ENCODE measurements around the gene ACO2.

- TF ChIP-seq, protein P1, sequence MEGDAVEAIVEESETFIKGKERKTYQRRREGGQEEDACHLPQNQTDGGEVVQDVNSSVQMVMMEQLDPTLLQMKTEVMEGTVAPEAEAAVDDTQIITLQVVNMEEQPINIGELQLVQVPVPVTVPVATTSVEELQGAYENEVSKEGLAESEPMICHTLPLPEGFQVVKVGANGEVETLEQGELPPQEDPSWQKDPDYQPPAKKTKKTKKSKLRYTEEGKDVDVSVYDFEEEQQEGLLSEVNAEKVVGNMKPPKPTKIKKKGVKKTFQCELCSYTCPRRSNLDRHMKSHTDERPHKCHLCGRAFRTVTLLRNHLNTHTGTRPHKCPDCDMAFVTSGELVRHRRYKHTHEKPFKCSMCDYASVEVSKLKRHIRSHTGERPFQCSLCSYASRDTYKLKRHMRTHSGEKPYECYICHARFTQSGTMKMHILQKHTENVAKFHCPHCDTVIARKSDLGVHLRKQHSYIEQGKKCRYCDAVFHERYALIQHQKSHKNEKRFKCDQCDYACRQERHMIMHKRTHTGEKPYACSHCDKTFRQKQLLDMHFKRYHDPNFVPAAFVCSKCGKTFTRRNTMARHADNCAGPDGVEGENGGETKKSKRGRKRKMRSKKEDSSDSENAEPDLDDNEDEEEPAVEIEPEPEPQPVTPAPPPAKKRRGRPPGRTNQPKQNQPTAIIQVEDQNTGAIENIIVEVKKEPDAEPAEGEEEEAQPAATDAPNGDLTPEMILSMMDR (IDR thresholded peaks at IDR 0.05) = no peak
- TF ChIP-seq POLR2A (IDR thresholded peaks at IDR 0.05) = no peak
Measured at GRCh38 chr22:41470886-41471285, 2.0 kb downstream of the ACO2 start.
